Parathyroid adenoma (tissue), 2 donors: Measurements from ENCODE around the gene MSLN.

Source experiments
- H2AFZ ChIP-seq: fragments of 300-600 bp; sonication (generic); one replicate; pipeline ENCODE4 v1.7.0; 2017; ENCODE audit warnings: antibody characterized with exemption, mild to moderate bottlenecking
- H3K27ac ChIP-seq: fragments of 300-600 bp; sonication (generic); one replicate; pipeline ENCODE4 v1.7.0; 2017
- H3K27me3 ChIP-seq: fragments of 300-600 bp; sonication (generic); one replicate; pipeline ENCODE4 v1.7.0; 2017; ENCODE audit warnings: low read length; ENCODE audit not compliant: control insufficient read depth, insufficient read depth
- H3K36me3 ChIP-seq: fragments of 300-600 bp; sonication (generic); one replicate; pipeline ENCODE4 v1.7.0; 2017; ENCODE audit warnings: low read length; ENCODE audit not compliant: control insufficient read depth, insufficient read depth
- H3K4me1 ChIP-seq: fragments of 300-600 bp; sonication (generic); one replicate; pipeline ENCODE4 v1.7.0; 2017; ENCODE audit warnings: control low read depth
- H3K4me2 ChIP-seq: fragments of 300-600 bp; sonication (generic); one replicate; pipeline ENCODE4 v1.7.0; 2017; ENCODE audit warnings: low read length
- H3K4me3 ChIP-seq: fragments of 300-600 bp; sonication (generic); one replicate; pipeline ENCODE4 v1.7.0; 2017; ENCODE audit warnings: low read depth, low read length
- H3K79me2 ChIP-seq: fragments of 300-600 bp; sonication (generic); one replicate; pipeline ENCODE4 v1.7.0; 2017; ENCODE audit warnings: control low read depth
- H3K9ac ChIP-seq: fragments of 300-600 bp; sonication (generic); one replicate; pipeline ENCODE4 v1.7.0; 2017; ENCODE audit warnings: mild to moderate bottlenecking
- H3K9me3 ChIP-seq: fragments of 300-600 bp; sonication (generic); one replicate; pipeline ENCODE4 v1.7.0; 2017; ENCODE audit warnings: low read length; ENCODE audit not compliant: control insufficient read depth
- TF ChIP-seq, protein P1 (sequence below): fragments of 300-600 bp; sonication (generic); IDR thresholded peaks from one replicate; pipeline ENCODE4 v1.7.0; 2017; ENCODE audit warnings: antibody characterized with exemption, mild to moderate bottlenecking
- donor health status: primary hyperparathyroidism.

Gene MSLN

DNA sequence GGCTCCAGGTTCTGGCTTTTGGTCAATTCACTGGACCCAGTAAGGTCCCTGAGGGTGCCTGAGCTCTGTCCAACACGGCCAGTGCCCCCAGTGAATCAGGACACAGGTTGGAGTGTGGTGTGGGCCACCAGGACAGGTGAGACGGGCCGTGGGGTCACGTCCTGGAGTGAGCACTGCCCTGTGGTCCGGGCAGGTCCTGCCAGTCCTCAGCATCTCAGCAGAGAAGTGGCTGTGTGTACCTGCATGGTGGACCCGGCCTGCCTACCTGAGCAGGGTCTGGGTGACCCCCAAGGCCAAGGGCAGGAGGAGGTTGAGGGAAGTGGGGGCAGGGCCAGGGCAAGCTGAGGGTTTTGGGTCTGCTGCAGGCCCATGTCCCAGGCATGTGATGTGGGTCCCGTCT, 41.9 kb downstream of the MSLN start:
- Histone ChIP-seq H2AFZ (no peak overlapping the region), H3K4me1 (no peaks in the 10 kb centered on the region)

DNA sequence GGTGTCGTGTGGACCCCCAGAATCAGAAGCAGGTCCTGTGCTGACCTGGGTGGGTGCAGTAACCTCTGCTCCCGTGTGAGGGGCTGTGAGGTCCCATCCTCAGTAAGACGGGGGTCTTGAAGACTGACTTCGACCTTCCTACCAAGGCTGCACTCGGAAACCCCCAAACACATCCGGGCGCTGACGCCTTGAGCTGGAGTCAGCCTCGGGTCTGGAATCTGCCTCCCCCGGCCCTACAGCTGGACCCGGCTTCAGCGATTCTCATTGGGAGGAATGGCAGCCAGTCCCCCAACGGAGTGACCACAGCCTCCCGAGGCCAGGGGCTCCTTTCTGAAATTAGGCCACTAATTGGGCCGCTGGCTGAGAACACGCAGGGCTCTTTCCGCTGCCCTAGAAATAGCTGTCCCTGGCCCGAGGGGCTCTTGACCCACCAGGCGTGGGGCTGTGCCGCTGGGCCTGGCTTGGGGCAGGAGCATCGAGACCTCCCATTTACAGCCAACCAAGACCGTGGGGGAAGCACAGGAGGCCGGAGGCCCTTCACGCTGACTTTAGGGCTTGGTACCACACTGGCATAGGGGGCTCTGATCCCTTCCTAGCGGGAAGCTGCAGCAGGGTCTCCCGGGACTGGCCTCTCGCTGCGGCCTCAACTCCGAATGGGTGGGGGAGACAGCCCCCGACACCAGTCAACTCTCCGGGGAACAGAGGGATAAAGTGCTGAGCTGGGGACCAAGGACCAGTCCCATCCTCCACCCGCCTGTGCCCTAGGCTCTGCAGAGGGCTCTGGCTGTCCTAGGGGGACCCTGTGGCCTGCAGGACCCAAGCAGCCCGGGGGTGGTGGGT, 42.6 kb downstream of the MSLN start:
- Histone ChIP-seq H3K4me1 (peaks cover 2% of the 10 kb centered on the region), H2AFZ (no peak overlapping the region), H3K79me2 (no peaks in the 10 kb centered on the region), H3K4me2 (no peak overlapping the region), H3K27me3 (no peaks in the 10 kb centered on the region), H3K27ac (no peak overlapping the region), H3K36me3 (no peaks in the 10 kb centered on the region), H3K9me3 (no peaks in the 10 kb centered on the region), H3K4me3 (no peak overlapping the region), H3K9ac (no peak overlapping the region)
- TF ChIP-seq, protein P1, sequence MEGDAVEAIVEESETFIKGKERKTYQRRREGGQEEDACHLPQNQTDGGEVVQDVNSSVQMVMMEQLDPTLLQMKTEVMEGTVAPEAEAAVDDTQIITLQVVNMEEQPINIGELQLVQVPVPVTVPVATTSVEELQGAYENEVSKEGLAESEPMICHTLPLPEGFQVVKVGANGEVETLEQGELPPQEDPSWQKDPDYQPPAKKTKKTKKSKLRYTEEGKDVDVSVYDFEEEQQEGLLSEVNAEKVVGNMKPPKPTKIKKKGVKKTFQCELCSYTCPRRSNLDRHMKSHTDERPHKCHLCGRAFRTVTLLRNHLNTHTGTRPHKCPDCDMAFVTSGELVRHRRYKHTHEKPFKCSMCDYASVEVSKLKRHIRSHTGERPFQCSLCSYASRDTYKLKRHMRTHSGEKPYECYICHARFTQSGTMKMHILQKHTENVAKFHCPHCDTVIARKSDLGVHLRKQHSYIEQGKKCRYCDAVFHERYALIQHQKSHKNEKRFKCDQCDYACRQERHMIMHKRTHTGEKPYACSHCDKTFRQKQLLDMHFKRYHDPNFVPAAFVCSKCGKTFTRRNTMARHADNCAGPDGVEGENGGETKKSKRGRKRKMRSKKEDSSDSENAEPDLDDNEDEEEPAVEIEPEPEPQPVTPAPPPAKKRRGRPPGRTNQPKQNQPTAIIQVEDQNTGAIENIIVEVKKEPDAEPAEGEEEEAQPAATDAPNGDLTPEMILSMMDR = no peak

More for the DNA sequence above, 41.9 kb downstream of the MSLN start:
- Histone ChIP-seq H3K4me2 (no peak overlapping the region), H3K27me3 (no peaks in the 10 kb centered on the region), H3K9ac (no peak overlapping the region), H3K36me3 (no peaks in the 10 kb centered on the region), H3K4me3 (no peak overlapping the region), H3K27ac (no peak overlapping the region), H3K9me3 (no peaks in the 10 kb centered on the region), H3K79me2 (no peaks in the 10 kb centered on the region)
- TF ChIP-seq, protein P1 = no peak

DNA sequence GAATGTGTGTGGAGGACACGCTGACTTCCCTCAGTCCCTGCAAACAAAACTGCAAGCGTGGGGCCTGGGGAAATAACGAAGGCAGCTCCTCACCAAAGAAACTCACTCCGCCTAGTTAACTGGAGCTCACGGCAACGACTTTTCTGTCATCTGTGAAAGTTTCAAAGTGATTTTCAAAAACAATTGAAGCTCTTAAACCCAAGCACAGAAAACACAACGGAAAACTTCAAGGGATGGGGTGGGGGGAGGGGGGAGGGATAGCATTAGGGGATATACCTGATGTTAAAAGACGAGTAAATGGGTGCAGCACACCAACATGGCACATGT, 43.2 kb downstream of the MSLN start:
- Histone ChIP-seq H2AFZ (no peak overlapping the region), H3K4me3 (no peak overlapping the region), H3K4me2 (no peak overlapping the region), H3K9me3 (no peaks in the 10 kb centered on the region), H3K9ac (no peak overlapping the region), H3K79me2 (no peaks in the 10 kb centered on the region), H3K4me1 (peaks cover 2% of the 10 kb centered on the region), H3K36me3 (no peaks in the 10 kb centered on the region), H3K27ac (no peak overlapping the region), H3K27me3 (no peaks in the 10 kb centered on the region)
- TF ChIP-seq, protein P1 = no peak

DNA sequence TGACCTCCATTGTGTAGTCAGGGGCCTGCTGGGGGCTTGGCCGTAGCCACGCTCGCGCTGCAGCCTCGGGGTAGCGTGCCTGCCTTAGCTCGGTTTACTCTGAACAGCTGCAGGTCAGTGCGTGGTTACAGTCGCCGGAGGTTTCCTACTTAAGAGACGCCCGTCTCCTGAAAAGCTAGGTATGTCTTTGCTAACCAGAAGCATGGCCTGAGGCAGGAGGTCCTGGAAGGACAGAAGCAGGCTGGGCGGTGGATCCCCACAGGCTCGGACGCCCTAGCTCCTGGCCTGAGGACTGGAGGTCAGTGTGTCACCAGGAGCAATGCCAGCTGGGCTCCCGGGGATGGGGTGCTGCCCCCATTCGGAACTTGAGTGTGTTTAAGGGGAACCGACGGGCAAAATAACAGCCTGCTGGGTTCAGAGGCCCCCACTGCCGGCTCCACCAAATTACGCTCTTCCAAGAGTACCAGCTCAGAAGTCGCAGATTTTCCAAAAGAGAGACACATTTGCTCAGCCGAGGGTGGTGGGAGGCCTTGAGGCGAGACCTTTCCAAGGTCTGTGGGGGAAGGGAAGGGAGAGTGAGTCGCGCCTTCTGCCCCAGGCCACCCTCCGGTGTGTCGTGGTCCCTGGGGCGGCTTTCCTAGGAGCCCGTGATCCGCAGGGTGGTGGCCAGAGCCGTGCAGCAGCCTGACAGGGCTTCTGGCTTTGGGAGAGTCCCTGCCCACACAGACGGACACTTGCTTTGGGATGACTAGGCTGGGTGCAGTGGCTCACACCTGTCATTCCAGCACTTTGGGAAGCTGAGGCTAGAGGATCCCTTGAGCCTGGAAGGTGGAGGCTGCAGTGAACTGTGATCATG, 43.9 kb downstream of the MSLN start:
- Histone ChIP-seq H3K4me1 (peaks cover 2% of the 10 kb centered on the region), H3K9ac (no peak overlapping the region), H3K4me2 (no peak overlapping the region), H3K27me3 (no peaks in the 10 kb centered on the region), H3K27ac (no peak overlapping the region), H2AFZ (no peak overlapping the region), H3K4me3 (no peak overlapping the region), H3K79me2 (no peaks in the 10 kb centered on the region), H3K36me3 (no peaks in the 10 kb centered on the region), H3K9me3 (no peaks in the 10 kb centered on the region)
- TF ChIP-seq, protein P1 = no peak
